SK-N-MC (cell line): ENCODE results near the gene MLYCD.

Experiments used
- EZH2 ChIP-seq: fragments of 200-600 bp; sonication (generic); IDR thresholded peaks from one replicate; pipeline ENCODE4 v1.6.1; 2017; ENCODE audit warnings: antibody characterized with exemption
- POLR2AphosphoS5 ChIP-seq: IDR thresholded peaks from 2 replicates; pipeline ENCODE4 v1.6.1; 2012; ENCODE audit warnings: mild to moderate bottlenecking, low read depth, low read length, borderline replicate concordance

DNA sequence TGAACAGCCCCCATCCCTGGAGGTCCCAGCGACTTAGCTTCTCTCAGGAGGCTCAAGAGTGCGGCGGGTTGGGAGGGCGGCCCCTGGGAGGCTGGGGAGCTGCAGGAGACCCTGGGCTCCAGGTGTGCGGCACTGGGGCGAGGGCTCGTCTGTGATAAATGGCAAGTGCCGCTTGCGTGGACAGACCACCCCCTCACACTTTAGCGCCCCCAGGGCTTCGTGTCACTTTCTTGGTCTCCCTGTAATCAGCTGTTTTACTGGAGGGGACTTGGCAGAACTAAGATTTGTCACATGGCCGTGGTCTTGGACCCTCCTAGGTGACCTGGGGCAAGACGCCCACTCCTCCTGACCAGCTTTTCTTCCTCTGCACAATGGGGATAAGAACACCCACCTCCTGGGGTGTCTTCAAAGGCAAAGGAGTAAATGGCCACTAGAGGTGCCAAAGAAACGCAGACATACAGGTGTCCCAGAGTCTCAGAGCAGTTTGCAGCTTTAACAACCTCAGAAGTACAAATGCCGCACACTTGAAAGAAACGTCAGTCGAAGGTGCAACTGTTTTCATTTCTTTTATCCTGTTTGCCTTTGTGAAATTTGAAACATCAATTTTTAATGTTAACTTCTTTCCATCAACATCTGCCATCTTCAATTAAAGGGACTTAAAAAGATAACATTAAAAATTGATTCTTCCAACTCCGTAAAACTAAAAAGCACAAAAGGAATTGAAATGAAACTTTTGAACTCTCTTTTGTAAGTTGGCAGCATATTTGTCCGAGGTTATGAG, 55.1 kb downstream of the MLYCD start:
- TF ChIP-seq EZH2 = no peak
- no peak for TF ChIP-seq POLR2AphosphoS5
